Right atrium auricular region (tissue), 2 donors: ENCODE data around the gene PIPOX. TPM values are rescaled to one million over a fixed set of nuclear protein-coding genes. Genes with fewer than 3 reads are reported as not detected.

ENCODE experiments used
- DNase-seq: peaks from one replicate; pipeline ENCODE4 v3.0.0-alpha.2; 2019; ENCODE audit warnings: low spot score
- H3K27ac ChIP-seq, 2 donors: fragments of 200-600 bp; sonication (generic); 1 replicate in 1 of 2; 2 replicates in 1 of 2; pipeline ENCODE4 v1.5.1; 2016 to 2019
- H3K27me3 ChIP-seq, 2 donors: fragments of 200-600 bp; sonication (generic); one replicate each; pipeline versions ENCODE4 v1.5.1 to v1.6.0; 2017 to 2019
- H3K36me3 ChIP-seq: fragments of 200-600 bp; sonication (generic); one replicate; pipeline ENCODE4 v1.5.1; 2016
- H3K4me1 ChIP-seq, 2 donors: fragments of 200-600 bp; sonication (generic); one replicate each; pipeline versions ENCODE4 v1.5.1 to v1.6.0; 2017 to 2019
- H3K4me3 ChIP-seq, 2 donors: fragments of 200-600 bp; sonication (generic); 1 replicate in 1 of 2; 2 replicates in 1 of 2; pipeline ENCODE4 v1.5.1; 2017 to 2019; ENCODE audit warnings: mild to moderate bottlenecking in 1 of 2, moderate library complexity in 1 of 2
- H3K9me3 ChIP-seq, 2 donors: fragments of 200-600 bp; sonication (generic); one replicate each; pipeline ENCODE4 v1.5.1; 2019
- total RNA-seq, 2 donors: library from RNA; depleted of rRNA; stranded (reverse); fragments of >200 nt; gene quantifications; one replicate each; pipeline ENCODE4 v1.1.0, GENCODE V29; 2016
- TF ChIP-seq, protein P1 (sequence below), 2 donors: fragments of 200-600 bp; sonication (generic); IDR thresholded peaks; one replicate each; pipeline ENCODE4 v1.5.1; 2019; ENCODE audit warnings: antibody characterized with exemption in 2 of 2

The PIPOX gene
- total RNA-seq, 2 donors from 2014 or later = 0.37 to 0.79 TPM

DNA sequence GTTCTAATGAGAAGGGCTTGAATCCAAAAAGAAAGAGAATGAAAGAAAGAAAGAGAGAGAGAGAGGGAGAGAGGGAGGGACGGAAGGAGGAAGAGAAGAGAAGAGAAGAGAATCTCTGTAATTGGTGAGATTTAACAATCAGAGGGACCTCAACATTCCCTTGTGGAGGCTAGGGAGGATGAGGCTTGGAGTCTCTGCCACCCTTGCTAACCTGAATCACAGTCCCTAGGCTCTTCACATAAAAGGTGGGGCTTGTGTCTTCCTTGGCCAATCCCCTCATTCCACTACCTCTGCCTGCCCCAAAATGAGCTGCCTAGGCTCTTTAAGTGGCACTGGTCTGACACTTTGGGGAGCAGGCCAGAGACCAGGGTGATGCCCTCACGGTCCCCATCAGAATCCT, 30.1 kb downstream of the PIPOX start:
- Histone ChIP-seq H3K4me3 (no peak overlapping the region), H3K27me3 (no peaks in the 10 kb centered on the region), H3K4me1 (peaks cover 0 to 21% of the 10 kb centered on the region in 2 donors), H3K9me3 (no peaks in the 10 kb centered on the region), H3K27ac (no peak overlapping the region), H3K36me3 (peaks cover 3% of the 10 kb centered on the region)
- no peak for DNase-seq
- TF ChIP-seq, protein P1, sequence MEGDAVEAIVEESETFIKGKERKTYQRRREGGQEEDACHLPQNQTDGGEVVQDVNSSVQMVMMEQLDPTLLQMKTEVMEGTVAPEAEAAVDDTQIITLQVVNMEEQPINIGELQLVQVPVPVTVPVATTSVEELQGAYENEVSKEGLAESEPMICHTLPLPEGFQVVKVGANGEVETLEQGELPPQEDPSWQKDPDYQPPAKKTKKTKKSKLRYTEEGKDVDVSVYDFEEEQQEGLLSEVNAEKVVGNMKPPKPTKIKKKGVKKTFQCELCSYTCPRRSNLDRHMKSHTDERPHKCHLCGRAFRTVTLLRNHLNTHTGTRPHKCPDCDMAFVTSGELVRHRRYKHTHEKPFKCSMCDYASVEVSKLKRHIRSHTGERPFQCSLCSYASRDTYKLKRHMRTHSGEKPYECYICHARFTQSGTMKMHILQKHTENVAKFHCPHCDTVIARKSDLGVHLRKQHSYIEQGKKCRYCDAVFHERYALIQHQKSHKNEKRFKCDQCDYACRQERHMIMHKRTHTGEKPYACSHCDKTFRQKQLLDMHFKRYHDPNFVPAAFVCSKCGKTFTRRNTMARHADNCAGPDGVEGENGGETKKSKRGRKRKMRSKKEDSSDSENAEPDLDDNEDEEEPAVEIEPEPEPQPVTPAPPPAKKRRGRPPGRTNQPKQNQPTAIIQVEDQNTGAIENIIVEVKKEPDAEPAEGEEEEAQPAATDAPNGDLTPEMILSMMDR (IDR thresholded peaks at IDR 0.05) = no peak

DNA sequence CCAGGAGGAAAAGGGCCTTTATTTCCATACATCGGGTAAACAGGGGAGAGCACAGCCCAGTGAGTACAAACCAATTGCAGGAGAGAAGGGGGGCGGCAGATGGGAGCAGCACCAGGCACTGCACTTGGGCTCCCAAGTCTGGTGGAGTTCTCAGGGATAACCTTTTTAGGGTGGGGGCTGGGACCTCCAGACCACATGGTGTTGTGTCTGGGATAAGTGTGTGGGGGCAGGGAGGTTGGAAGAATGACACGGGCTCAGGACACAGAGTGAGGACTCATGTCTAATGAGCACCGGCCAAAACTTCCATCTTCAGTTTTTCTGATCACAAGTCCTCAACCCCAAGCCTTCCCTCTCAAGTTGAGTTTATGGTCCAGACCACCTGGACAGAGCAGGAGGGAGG, 30.6 kb downstream of the PIPOX start:
- TF ChIP-seq, protein P1 (IDR thresholded peaks at IDR 0.05) = no peak
- Histone ChIP-seq H3K27me3 (no peaks in the 10 kb centered on the region), H3K27ac (no peak overlapping the region), H3K36me3 (peaks cover 8% of the 10 kb centered on the region), H3K9me3 (no peaks in the 10 kb centered on the region), H3K4me3 (no peak overlapping the region), H3K4me1 (peaks cover 0 to 25% of the 10 kb centered on the region in 2 donors)
- no peak for DNase-seq

DNA sequence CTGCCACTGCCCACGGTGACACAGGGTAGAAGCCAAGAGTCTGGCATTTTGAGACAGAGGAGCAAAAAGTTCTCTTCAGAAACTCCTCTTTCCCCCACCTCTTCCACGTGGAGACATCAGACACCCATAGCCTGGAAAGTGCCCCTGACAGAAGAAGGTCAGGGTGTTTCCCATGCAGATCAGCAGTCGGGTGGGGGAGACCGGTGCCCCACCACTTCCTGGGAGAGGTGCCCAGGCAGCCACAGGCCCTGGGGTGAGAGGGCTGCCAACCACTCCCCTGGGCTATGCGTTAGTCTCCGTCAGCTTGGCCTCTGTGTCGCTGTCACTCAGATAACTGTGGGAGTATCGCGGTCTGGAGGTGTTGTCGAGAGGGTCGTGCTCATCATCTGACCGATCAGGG, 31.5 kb downstream of the PIPOX start:
- no peaks in the 10 kb centered on the region for H3K9me3 ChIP-seq
- peak overlapping the region in 1 of 2 donors; percentile 24 for H3K27ac ChIP-seq
- peaks cover 15% of the 10 kb centered on the region for H3K36me3 ChIP-seq
- no peaks in the 10 kb centered on the region for H3K27me3 ChIP-seq
- DNase-seq = no peak
- peaks cover 0 to 32% of the 10 kb centered on the region in 2 donors for H3K4me1 ChIP-seq
- TF ChIP-seq, protein P1 (IDR thresholded peaks at IDR 0.05) = no peak
- no peak overlapping the region for H3K4me3 ChIP-seq

DNA sequence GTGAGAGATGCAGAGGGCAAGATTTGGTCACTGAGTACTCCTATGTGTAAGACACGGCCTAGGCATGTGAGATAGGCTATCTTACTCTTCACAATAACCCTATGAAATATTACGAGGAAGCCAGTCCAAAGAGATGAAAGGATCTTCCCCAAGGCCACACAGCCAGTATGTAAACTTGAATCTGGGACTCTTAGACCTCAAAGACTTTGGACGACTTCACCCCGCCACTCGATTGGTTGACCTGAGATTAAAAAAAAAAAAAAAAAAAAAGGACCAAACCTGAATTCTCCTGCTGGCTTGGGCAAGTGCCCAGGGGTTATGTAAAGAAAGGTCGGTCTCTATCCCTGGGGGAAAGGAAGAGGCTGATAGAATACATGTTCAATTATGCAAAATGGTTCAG, 33.1 kb downstream of the PIPOX start:
- TF ChIP-seq, protein P1 (IDR thresholded peaks at IDR 0.05) = no peak
- H3K4me1 ChIP-seq = peaks cover 0 to 17% of the 10 kb centered on the region in 2 donors
- no peak overlapping the region for H3K4me3 ChIP-seq
- no peak for DNase-seq
- peaks cover 31% of the 10 kb centered on the region for H3K36me3 ChIP-seq
- H3K27me3 ChIP-seq = no peaks in the 10 kb centered on the region
- no peak overlapping the region for H3K27ac ChIP-seq
- no peaks in the 10 kb centered on the region for H3K9me3 ChIP-seq

DNA sequence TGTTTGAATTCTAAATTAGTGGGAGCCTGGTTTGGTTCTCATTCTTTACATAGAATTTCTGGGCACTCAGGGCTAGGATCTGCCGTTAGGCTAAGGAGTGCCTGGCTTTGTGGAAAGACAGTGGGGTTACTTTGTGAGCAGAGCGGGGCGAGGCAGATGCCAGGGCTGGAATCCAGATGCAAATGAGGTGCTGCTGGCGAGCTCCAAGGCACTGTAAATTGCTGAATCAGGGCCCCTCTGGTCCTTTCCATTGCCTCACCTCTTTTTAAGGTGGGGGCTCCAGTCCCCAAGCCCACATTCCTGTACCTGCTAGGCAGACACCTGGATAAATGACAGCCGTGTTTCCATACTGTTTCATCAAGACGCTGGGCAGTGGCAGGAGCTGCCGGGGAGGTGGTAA, 33.8 kb downstream of the PIPOX start:
- Histone ChIP-seq H3K27me3 (no peaks in the 10 kb centered on the region), H3K27ac (no peak overlapping the region), H3K9me3 (no peaks in the 10 kb centered on the region), H3K36me3 (peaks cover 37% of the 10 kb centered on the region), H3K4me3 (no peak overlapping the region), H3K4me1 (peaks cover 0 to 16% of the 10 kb centered on the region in 2 donors)
- TF ChIP-seq, protein P1 (IDR thresholded peaks at IDR 0.05) = no peak
- no peak for DNase-seq

DNA sequence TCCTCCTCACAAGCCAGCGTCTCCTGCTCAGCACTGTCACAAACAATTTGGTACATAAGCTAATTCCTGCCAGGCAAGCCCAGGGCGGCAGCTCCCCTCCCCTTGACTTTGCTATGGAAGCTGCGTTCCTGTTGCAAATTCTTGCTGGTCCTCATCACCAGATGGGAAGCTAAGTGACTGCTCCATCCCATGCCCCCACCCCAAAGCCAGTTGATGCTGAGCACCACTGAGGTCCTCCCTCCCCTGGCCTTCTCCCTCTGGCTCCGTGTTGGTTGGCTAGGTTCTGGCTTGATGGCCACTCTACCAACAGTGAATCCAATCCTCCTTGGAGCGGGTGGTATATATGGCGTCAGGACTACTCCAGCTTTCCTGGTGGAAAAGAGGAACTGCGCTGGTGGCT, 34.4 kb downstream of the PIPOX start:
- peaks cover 43% of the 10 kb centered on the region for H3K36me3 ChIP-seq

More for the DNA sequence above, 34.4 kb downstream of the PIPOX start:
- no peak overlapping the region for H3K4me3 ChIP-seq
- H3K9me3 ChIP-seq = no peaks in the 10 kb centered on the region
- TF ChIP-seq, protein P1 (IDR thresholded peaks at IDR 0.05) = no peak
- no peak overlapping the region for H3K27ac ChIP-seq
- no peak for DNase-seq
- no peaks in the 10 kb centered on the region for H3K27me3 ChIP-seq
- H3K4me1 ChIP-seq = peaks cover 0 to 16% of the 10 kb centered on the region in 2 donors
